ENCODE measurements around the gene NYAP1.

The NYAP1 gene

GRCh38 chr7:100481466-100481865 is 2.3 kb upstream of the NYAP1 start:
- H3K27ac ChIP-seq, result no peak overlapping the region
- no peak for TF ChIP-seq CTCF (IDR thresholded peaks at IDR 0.05)
- no peak overlapping the region for H3K4me3 ChIP-seq
- no peak for DNase-seq (ENCODE audit: low spot score)

GRCh38 chr7:100482728-100483089 is 1.0 kb upstream of the NYAP1 start:
- H3K4me3 ChIP-seq, result peak overlapping the region; percentile 75

DNA sequence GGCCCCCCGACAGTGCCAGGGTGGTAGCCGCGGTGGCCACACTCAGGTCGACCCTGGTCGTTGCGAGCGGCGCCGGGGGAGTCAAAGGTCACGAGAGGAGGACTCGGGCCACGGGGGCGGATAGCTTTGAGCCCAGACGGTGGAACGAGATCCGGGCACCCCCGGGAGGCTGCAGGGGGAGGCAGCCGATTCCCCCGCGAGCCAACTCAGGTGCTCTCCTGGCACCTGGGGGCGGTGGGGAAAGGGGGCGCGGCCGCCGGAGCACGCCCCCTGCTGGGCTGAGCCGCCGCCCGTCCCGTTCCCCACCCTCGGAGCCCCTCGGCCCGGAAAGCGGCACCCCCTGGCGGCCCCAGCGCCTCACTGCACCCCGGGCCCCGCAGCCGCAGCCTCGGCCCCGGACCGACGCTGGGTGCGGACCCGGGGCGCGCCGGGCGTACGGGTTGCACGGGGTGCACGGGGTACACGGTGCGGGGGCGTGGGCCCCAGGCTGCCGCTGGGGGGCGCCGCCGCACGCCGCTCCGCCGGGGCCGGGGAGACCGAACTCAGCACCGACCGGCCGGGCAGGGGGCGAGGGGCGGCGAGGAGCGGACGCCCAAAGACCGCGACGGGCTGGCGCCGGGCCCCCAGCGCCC is 521 bp upstream of the NYAP1 start:
- Histone ChIP-seq H3K27ac (peak overlapping the region in 1 of 2 donors; percentile 29), H3K4me3 (peak overlapping the region; percentile 75)

More at GRCh38 chr7:100482728-100483089, 1.0 kb upstream of the NYAP1 start:
- TF ChIP-seq CTCF (IDR thresholded peaks at IDR 0.05), result no peak
- DNase-seq (ENCODE audit: low spot score), result no peak
- H3K27ac ChIP-seq, result no peak overlapping the region

DNA sequence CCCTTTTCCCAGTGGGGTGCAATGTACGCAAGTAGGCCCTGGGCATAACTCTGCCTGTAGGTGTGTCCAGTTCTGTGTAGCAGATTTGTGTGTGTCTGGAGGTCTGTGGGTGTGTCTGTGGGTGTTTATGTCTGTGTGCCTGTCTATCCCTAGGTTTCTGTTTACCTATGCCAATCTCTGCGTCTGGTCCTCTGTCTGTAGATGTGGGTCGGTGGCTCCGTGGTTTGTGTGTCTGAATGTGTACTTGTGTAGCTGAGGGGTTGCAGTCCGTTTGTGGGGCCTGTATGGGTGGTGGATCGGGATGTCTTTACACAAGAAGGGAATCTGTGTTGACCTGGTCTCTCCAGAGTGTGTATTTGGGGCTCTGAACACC is 932 bp downstream of the NYAP1 start:
- Histone ChIP-seq H3K27ac (peak overlapping the region in 1 of 2 donors; percentile 29), H3K4me3 (peak overlapping the region; percentile 75)
- no peak for TF ChIP-seq CTCF (IDR thresholded peaks at IDR 0.05)
- no peak for DNase-seq (ENCODE audit: low spot score)

More for the DNA sequence above, 521 bp upstream of the NYAP1 start:
- DNase-seq (ENCODE audit: low spot score), result no peak
- peak; percentile 97 for TF ChIP-seq CTCF (IDR thresholded peaks at IDR 0.05)

- Histone ChIP-seq H3K4me3 (no peak overlapping the region), H3K27ac (no peak overlapping the region)
- TF ChIP-seq CTCF (IDR thresholded peaks at IDR 0.05), result no peak
- DNase-seq (ENCODE audit: low spot score), result no peak
These were observed 1.7 kb downstream of the NYAP1 start for GRCh38 chr7:100485471-100485876.

- Histone ChIP-seq H3K27ac (no peak overlapping the region), H3K4me3 (no peak overlapping the region)
- no peak for DNase-seq (ENCODE audit: low spot score)
- TF ChIP-seq CTCF (IDR thresholded peaks at IDR 0.05), result no peak
These were observed 2.4 kb downstream of the NYAP1 start for GRCh38 chr7:100486111-100486636.

DNA sequence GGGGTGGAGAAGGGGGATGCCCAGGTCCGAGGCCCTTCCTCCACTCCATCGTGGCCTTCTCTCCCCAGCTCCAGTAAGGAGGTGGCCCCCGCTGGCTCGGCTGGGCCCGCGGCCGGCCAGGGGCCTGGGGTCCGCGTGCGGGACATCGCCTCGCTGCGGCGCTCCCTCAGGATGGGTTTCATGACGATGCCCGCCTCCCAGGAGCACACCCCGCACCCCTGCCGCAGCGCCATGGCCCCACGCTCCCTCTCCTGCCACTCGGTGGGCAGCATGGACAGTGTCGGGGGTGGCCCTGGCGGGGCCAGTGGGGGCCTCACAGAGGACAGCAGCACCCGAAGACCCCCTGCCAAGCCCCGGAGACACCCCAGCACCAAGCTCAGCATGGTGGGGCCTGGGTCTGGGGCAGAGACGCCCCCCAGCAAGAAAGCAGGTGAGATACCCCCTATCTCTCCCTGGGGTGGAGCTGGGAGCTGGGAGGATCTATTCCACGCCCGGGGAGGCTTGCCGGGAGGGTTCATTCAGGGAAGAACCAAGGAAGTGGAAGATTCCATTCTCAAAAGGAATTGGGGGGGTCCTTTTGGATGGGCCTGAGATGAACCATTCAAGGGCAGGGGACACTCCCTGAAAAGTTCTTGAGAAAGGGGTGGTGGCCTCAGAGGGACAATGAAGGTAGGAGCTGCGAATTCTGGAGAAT is 3.2 kb downstream of the NYAP1 start:
- no peak for DNase-seq (ENCODE audit: low spot score)
- Histone ChIP-seq H3K4me3 (no peak overlapping the region), H3K27ac (no peak overlapping the region)
- no peak for TF ChIP-seq CTCF (IDR thresholded peaks at IDR 0.05)
